ENCODE data around the gene IFI44L. TPM values are rescaled to one million over a fixed set of nuclear protein-coding genes. Genes with fewer than 3 reads are reported as not detected.

The IFI44L gene
- total RNA-seq, result 10 to 100 TPM in 1 of 4 donors, 1 to 10 TPM in 2, under 1 TPM in 1; 0.38 to 11.6 (median 2.9) TPM

GRCh38 chr1:78619803-78620579, at the start of gene IFI44L:
IFI44L (plus strand) TSS chr1:78620448; CDS start chr1:78627916, 7,468 bp downstream.
- DNase-seq, result peak in 2 of 3 donors; percentile 40 to 69
- Histone ChIP-seq H3K4me3 (peak within 1 kb of the TSS; percentile 7 to 35 (median 34)), H3K4me1 (peaks cover 0 to 6% (median 4%) of the 10 kb centered on the region in 4 donors), H3K9me3 (no peaks in the 10 kb centered on the region), H3K36me3 (no peaks in the 10 kb centered on the region), H3K27ac (peak within 1 kb of the TSS; percentile 50 to 68 (median 67)), H3K27me3 (no peaks in the 10 kb centered on the region)
- TF ChIP-seq POLR2A (IDR thresholded peaks at IDR 0.05), result no peak

- DNase-seq, result no peak
- TF ChIP-seq POLR2A (IDR thresholded peaks at IDR 0.05) (no peak), CTCF (IDR thresholded peaks at IDR 0.05) (no peak)
- Histone ChIP-seq H3K36me3 (no peaks in the 10 kb centered on the region), H3K9me3 (no peaks in the 10 kb centered on the region), H3K27ac (no peak overlapping the region), H3K4me1 (no peaks in the 10 kb centered on the region), H3K4me3 (no peak overlapping the region), H3K27me3 (no peaks in the 10 kb centered on the region)
Observed at GRCh38 chr1:78570539-78570938, 49.7 kb upstream of the IFI44L start.

- Histone ChIP-seq H3K27me3 (no peaks in the 10 kb centered on the region), H3K4me3 (no peak overlapping the region), H3K4me1 (no peaks in the 10 kb centered on the region), H3K27ac (no peak overlapping the region), H3K9me3 (no peaks in the 10 kb centered on the region), H3K36me3 (no peaks in the 10 kb centered on the region)
- DNase-seq, result no peak
- TF ChIP-seq POLR2A (IDR thresholded peaks at IDR 0.05), result no peak
- TF ChIP-seq CTCF (IDR thresholded peaks at IDR 0.05), result no peak
Observed at GRCh38 chr1:78577257-78578100, 42.8 kb upstream of the IFI44L start.

GRCh38 chr1:78586572-78586971, 33.7 kb upstream of the IFI44L start:
- no peak overlapping the region for H3K27ac ChIP-seq
- H3K36me3 ChIP-seq, result no peaks in the 10 kb centered on the region
- H3K27me3 ChIP-seq, result no peaks in the 10 kb centered on the region
- H3K4me1 ChIP-seq, result no peaks in the 10 kb centered on the region
- DNase-seq, result no peak
- no peaks in the 10 kb centered on the region for H3K9me3 ChIP-seq
- H3K4me3 ChIP-seq, result no peak overlapping the region
- TF ChIP-seq POLR2A (IDR thresholded peaks at IDR 0.05) (no peak), CTCF (IDR thresholded peaks at IDR 0.05) (no peak)

GRCh38 chr1:78587211-78587610, 33.0 kb upstream of the IFI44L start:
- H3K36me3 ChIP-seq, result no peaks in the 10 kb centered on the region
- TF ChIP-seq CTCF (IDR thresholded peaks at IDR 0.05) (no peak), POLR2A (IDR thresholded peaks at IDR 0.05) (no peak)
- H3K4me3 ChIP-seq, result no peak overlapping the region
- no peaks in the 10 kb centered on the region for H3K27me3 ChIP-seq
- no peaks in the 10 kb centered on the region for H3K4me1 ChIP-seq
- H3K27ac ChIP-seq, result no peak overlapping the region
- no peak for DNase-seq
- no peaks in the 10 kb centered on the region for H3K9me3 ChIP-seq

GRCh38 chr1:78591971-78592370, 28.3 kb upstream of the IFI44L start:
- TF ChIP-seq CTCF (IDR thresholded peaks at IDR 0.05) (no peak), POLR2A (IDR thresholded peaks at IDR 0.05) (no peak)
- no peaks in the 10 kb centered on the region for H3K9me3 ChIP-seq
- H3K36me3 ChIP-seq, result no peaks in the 10 kb centered on the region
- H3K4me3 ChIP-seq, result no peak overlapping the region
- no peak overlapping the region for H3K27ac ChIP-seq
- H3K27me3 ChIP-seq, result no peaks in the 10 kb centered on the region
- H3K4me1 ChIP-seq, result no peaks in the 10 kb centered on the region
- DNase-seq, result no peak
